HG03469 (cell line): Measurements from ENCODE around the gene TIAM2.
A peak's percentile ranks its signal among the peaks of the same experiment; 100 is the strongest.
"Not testable (repeated sequence)": the region's sequence is repeated elsewhere in the genome, so short reads cannot be mapped to it uniquely, and the experiment has no call there.

Source experiments
- ATAC-seq: cut with Tn5 transposase; IDR thresholded peaks from one replicate; pipeline ENCODE4 v1.9.1; 2021; ENCODE audit warnings: mild to moderate bottlenecking, moderate library complexity, moderate number of reproducible peaks; ENCODE audit not compliant: unreplicated experiment

Gene TIAM2

GRCh38 chr6:155187994-155188706 lies 193.0 kb downstream of the TIAM2 start:
- no peak for ATAC-seq

- ATAC-seq: no peak
Observed at GRCh38 chr6:155188707-155189496, 193.8 kb downstream of the TIAM2 start.

GRCh38 chr6:155190677-155191076 lies 195.6 kb downstream of the TIAM2 start:
- no peak for ATAC-seq

- no peak for ATAC-seq
Observed at GRCh38 chr6:155193526-155193925, 198.4 kb downstream of the TIAM2 start.

GRCh38 chr6:155194399-155194798 lies 199.3 kb downstream of the TIAM2 start:
- no peak for ATAC-seq

GRCh38 chr6:155195903-155196302 lies 200.8 kb downstream of the TIAM2 start:
- no peak for ATAC-seq

- no peak for ATAC-seq
Observed at GRCh38 chr6:155196911-155197310, 201.8 kb downstream of the TIAM2 start.

GRCh38 chr6:155197932-155198331 lies 202.8 kb downstream of the TIAM2 start:
- ATAC-seq: no peak

GRCh38 chr6:155200012-155200411 lies 204.9 kb downstream of the TIAM2 start:
- ATAC-seq: peak; percentile 68

- no peak for ATAC-seq
Observed at GRCh38 chr6:155201461-155202226, 206.5 kb downstream of the TIAM2 start.

GRCh38 chr6:155207223-155207622 lies 212.1 kb downstream of the TIAM2 start:
- no peak for ATAC-seq

GRCh38 chr6:155212106-155212505 lies 217.0 kb downstream of the TIAM2 start:
- ATAC-seq: no peak

GRCh38 chr6:155212616-155213380 lies 217.7 kb downstream of the TIAM2 start:
- no peak for ATAC-seq

GRCh38 chr6:155213611-155214372 lies 218.7 kb downstream of the TIAM2 start:
- no peak for ATAC-seq

GRCh38 chr6:155215906-155216305 lies 220.8 kb downstream of the TIAM2 start:
- ATAC-seq: no peak

GRCh38 chr6:155216312-155217046 lies 221.4 kb downstream of the TIAM2 start:
- ATAC-seq: no peak

GRCh38 chr6:155218711-155219110 lies 223.6 kb downstream of the TIAM2 start:
- ATAC-seq: not testable (repeated sequence)

GRCh38 chr6:155219299-155219698 lies 224.2 kb downstream of the TIAM2 start:
- ATAC-seq: no peak

- ATAC-seq: no peak
Observed at GRCh38 chr6:155219858-155220301, 224.8 kb downstream of the TIAM2 start.
